ENCODE measurements around the gene ALDOA. TPM values are rescaled to one million over a fixed set of nuclear protein-coding genes. Genes with fewer than 3 reads are reported as not detected.

The ALDOA gene
- total RNA-seq, 2 donors from 2014 or later: 569 to 841 TPM

- TF ChIP-seq, protein P1, sequence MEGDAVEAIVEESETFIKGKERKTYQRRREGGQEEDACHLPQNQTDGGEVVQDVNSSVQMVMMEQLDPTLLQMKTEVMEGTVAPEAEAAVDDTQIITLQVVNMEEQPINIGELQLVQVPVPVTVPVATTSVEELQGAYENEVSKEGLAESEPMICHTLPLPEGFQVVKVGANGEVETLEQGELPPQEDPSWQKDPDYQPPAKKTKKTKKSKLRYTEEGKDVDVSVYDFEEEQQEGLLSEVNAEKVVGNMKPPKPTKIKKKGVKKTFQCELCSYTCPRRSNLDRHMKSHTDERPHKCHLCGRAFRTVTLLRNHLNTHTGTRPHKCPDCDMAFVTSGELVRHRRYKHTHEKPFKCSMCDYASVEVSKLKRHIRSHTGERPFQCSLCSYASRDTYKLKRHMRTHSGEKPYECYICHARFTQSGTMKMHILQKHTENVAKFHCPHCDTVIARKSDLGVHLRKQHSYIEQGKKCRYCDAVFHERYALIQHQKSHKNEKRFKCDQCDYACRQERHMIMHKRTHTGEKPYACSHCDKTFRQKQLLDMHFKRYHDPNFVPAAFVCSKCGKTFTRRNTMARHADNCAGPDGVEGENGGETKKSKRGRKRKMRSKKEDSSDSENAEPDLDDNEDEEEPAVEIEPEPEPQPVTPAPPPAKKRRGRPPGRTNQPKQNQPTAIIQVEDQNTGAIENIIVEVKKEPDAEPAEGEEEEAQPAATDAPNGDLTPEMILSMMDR (IDR thresholded peaks at IDR 0.05): no peak
- Histone ChIP-seq H3K4me3 (no peak overlapping the region), H3K4me1 (ENCODE audit: control insufficient read depth in 1 of 2, low read depth in 2 of 2) (peaks cover 5 to 10% of the 10 kb centered on the region in 2 donors), H3K9me3 (no peaks in the 10 kb centered on the region), H3K36me3 (no peaks in the 10 kb centered on the region), H3K27me3 (replicated peaks; ENCODE audit: insufficient read depth) (peaks cover 5% of the 10 kb centered on the region), H3K27ac (no peak overlapping the region)
- no peak for ATAC-seq (ENCODE audit: insufficient number of reproducible peaks, low FRiP score, low read depth)
- no peak for DNase-seq (ENCODE audit: low spot score)
These were observed 39.1 kb upstream of the ALDOA start for GRCh38 chr16:30026449-30026848.

DNA sequence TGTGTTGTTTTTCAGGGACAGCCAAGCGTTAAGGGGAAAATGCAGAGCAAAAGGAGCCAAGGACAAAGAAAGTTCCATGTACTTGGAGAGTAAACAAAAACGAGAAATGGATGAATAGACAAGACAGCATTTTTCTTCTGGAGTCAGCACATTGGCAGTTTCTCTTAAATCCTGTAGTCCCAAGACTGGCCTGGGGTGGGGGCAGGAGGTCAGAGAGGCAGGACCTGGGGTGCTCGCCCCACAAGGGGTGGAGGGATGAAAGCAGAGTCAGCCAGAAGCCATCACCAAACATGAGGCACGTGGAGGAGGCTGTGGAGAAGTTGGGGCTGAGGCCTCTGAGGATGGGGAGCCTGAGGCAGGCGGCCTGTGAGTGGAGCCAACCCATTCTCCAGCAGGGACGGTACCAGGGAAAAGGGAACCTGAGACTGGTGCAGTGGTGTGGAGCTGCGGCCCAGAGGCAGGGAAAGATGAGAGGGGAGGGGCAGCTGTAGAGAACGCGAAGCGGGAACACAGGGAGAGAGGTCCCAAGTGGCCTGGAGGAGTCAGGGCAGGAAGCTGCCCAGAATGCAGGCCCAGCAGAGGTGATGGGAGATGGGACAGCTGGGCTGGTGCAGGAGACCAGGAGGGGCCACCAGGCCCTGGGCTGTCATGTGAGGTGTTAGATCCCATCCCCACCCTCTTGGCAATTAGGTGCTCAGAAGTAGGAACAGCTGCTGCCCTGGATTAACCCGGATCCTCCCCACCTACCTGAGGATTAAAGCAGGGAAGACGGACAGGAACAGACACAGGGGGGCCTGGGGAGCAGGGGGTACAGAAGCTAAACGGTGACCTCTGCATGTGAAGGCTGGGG, 37.7 kb upstream of the ALDOA start:
- H3K36me3 ChIP-seq: no peaks in the 10 kb centered on the region
- H3K9me3 ChIP-seq: no peaks in the 10 kb centered on the region
- no peak overlapping the region for H3K27ac ChIP-seq
- H3K4me1 ChIP-seq (ENCODE audit: control insufficient read depth in 1 of 2, low read depth in 2 of 2): peaks cover 2 to 8% of the 10 kb centered on the region in 2 donors
- ATAC-seq (ENCODE audit: insufficient number of reproducible peaks, low FRiP score, low read depth) (no peak), DNase-seq (ENCODE audit: low spot score) (no peak)
- TF ChIP-seq, protein P1 (IDR thresholded peaks at IDR 0.05): no peak
- no peak overlapping the region for H3K4me3 ChIP-seq
- H3K27me3 ChIP-seq (replicated peaks; ENCODE audit: insufficient read depth): peaks cover 13% of the 10 kb centered on the region

DNA sequence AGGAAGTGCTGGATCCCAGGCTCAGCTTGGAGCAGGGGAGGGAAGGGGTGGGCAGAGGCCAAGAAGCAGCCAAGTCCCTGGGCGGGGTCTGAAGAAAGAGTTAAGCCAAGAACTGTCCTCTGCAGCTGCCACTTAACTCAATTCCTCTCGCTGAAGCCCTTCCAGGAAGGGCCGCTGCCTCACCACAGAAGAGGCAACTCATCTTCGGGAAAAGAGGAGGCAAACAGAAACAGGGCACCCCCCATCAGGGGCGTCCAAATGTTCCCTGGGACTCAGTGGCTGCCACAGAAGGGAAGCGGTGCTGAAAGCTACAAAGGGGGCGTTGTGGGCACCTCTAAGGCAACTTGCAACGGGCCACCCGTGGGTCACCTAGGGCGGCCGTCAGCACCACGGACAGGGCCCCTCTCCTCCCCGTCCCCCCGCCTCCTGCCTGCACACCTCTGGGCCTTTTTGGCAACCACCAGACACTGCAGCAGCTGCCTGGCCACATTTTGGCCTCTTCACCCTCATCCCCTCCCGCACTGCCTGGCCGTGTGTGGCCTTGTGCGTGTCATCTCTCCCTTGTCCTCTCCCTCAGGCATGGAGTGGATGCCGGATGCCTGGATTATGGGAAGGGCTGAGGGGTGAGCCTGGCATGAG, 37.0 kb upstream of the ALDOA start:
- H3K36me3 ChIP-seq: no peaks in the 10 kb centered on the region
- no peak overlapping the region for H3K4me3 ChIP-seq
- TF ChIP-seq, protein P1 (IDR thresholded peaks at IDR 0.05): no peak
- peaks cover 19% of the 10 kb centered on the region for H3K27me3 ChIP-seq (replicated peaks; ENCODE audit: insufficient read depth)
- H3K9me3 ChIP-seq: no peaks in the 10 kb centered on the region
- DNase-seq (ENCODE audit: low spot score): no peak
- H3K4me1 ChIP-seq (ENCODE audit: control insufficient read depth in 1 of 2, low read depth in 2 of 2): peaks cover 2 to 8% of the 10 kb centered on the region in 2 donors
- H3K27ac ChIP-seq: no peak overlapping the region
- no peak for ATAC-seq (ENCODE audit: insufficient number of reproducible peaks, low FRiP score, low read depth)

- no peak overlapping the region for H3K4me3 ChIP-seq
- TF ChIP-seq, protein P1 (IDR thresholded peaks at IDR 0.05): no peak
- H3K27me3 ChIP-seq (replicated peaks; ENCODE audit: insufficient read depth): peaks cover 19% of the 10 kb centered on the region
- no peak overlapping the region for H3K27ac ChIP-seq
- H3K4me1 ChIP-seq (ENCODE audit: control insufficient read depth in 1 of 2, low read depth in 2 of 2): peaks cover 2 to 8% of the 10 kb centered on the region in 2 donors
- no peaks in the 10 kb centered on the region for H3K9me3 ChIP-seq
- no peak for DNase-seq (ENCODE audit: low spot score)
- ATAC-seq (ENCODE audit: insufficient number of reproducible peaks, low FRiP score, low read depth): no peak
- no peaks in the 10 kb centered on the region for H3K36me3 ChIP-seq
These were observed 35.4 kb upstream of the ALDOA start for GRCh38 chr16:30030011-30030685.
